KMS-11 (cell line): ENCODE measurements around the gene TASOR2.

Experiments used
- H2AFZ ChIP-seq: fragments of 200-600 bp; sonication (generic); 2 replicates; pipeline ENCODE4 v1.6.1; 2016; ENCODE audit warnings: antibody characterized with exemption, mixed run types, low read depth
- H3K27ac ChIP-seq: fragments of 200-600 bp; sonication (generic); 2 replicates; pipeline ENCODE4 v1.6.1; 2016; ENCODE audit warnings: mild to moderate bottlenecking, mixed run types
- H3K27me3 ChIP-seq: fragments of 200-600 bp; sonication (generic); 2 replicates; pipeline ENCODE4 v1.6.1; 2017; ENCODE audit warnings: mild to moderate bottlenecking, low read depth, mixed run types, moderate library complexity; ENCODE audit not compliant: insufficient read depth
- H3K36me3 ChIP-seq: fragments of 200-600 bp; sonication (generic); 2 replicates; pipeline ENCODE4 v1.6.1; 2017; ENCODE audit warnings: mild to moderate bottlenecking, mixed run types; ENCODE audit not compliant: insufficient read depth
- H3K4me1 ChIP-seq: fragments of 200-600 bp; sonication (generic); 2 replicates; pipeline ENCODE4 v1.6.1; 2016; ENCODE audit warnings: mild to moderate bottlenecking, low read depth, mixed run types; ENCODE audit not compliant: poor library complexity, severe bottlenecking
- H3K4me2 ChIP-seq: fragments of 200-600 bp; sonication (generic); 2 replicates; pipeline ENCODE4 v1.7.0; 2016; ENCODE audit warnings: mild to moderate bottlenecking, mixed run types
- H3K4me3 ChIP-seq: fragments of 200-600 bp; sonication (generic); IDR thresholded peaks from 2 replicates; pipeline ENCODE4 v1.6.1; 2017; ENCODE audit warnings: low read depth, low read length, mixed read lengths; ENCODE audit not compliant: insufficient read depth
- H3K79me2 ChIP-seq: fragments of 200-600 bp; sonication (generic); 2 replicates; pipeline ENCODE4 v1.6.1; 2016; ENCODE audit warnings: low read depth, mixed run types; ENCODE audit not compliant: insufficient read depth
- H3K9ac ChIP-seq: fragments of 200-600 bp; sonication (generic); 2 replicates; pipeline ENCODE4 v1.6.1; 2016; ENCODE audit warnings: mild to moderate bottlenecking, mixed run types
- H4K20me1 ChIP-seq: fragments of 200-600 bp; sonication (generic); 2 replicates; pipeline ENCODE4 v1.6.1; 2016; ENCODE audit warnings: mild to moderate bottlenecking, mixed run types; ENCODE audit not compliant: insufficient read depth
- TF ChIP-seq, protein P1 (sequence below): fragments of 200-600 bp; sonication (generic); conservative IDR thresholded peaks from 2 replicates; pipeline ENCODE4 v1.6.1; 2017; ENCODE audit warnings: low read depth, mild to moderate bottlenecking, antibody characterized with exemption, low read length, moderate library complexity, mixed read lengths

The TASOR2 gene

GRCh38 chr10:5708356-5708755 is 23.7 kb downstream of the TASOR2 start:
- H3K27me3 ChIP-seq = no peaks in the 10 kb centered on the region
- H3K4me3 ChIP-seq = no peak overlapping the region
- H4K20me1 ChIP-seq = peaks cover 38% of the 10 kb centered on the region
- H3K9ac ChIP-seq = no peak overlapping the region
- TF ChIP-seq, protein P1, sequence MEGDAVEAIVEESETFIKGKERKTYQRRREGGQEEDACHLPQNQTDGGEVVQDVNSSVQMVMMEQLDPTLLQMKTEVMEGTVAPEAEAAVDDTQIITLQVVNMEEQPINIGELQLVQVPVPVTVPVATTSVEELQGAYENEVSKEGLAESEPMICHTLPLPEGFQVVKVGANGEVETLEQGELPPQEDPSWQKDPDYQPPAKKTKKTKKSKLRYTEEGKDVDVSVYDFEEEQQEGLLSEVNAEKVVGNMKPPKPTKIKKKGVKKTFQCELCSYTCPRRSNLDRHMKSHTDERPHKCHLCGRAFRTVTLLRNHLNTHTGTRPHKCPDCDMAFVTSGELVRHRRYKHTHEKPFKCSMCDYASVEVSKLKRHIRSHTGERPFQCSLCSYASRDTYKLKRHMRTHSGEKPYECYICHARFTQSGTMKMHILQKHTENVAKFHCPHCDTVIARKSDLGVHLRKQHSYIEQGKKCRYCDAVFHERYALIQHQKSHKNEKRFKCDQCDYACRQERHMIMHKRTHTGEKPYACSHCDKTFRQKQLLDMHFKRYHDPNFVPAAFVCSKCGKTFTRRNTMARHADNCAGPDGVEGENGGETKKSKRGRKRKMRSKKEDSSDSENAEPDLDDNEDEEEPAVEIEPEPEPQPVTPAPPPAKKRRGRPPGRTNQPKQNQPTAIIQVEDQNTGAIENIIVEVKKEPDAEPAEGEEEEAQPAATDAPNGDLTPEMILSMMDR = no peak
- no peak overlapping the region for H2AFZ ChIP-seq
- H3K79me2 ChIP-seq = peaks cover 98% of the 10 kb centered on the region
- no peak overlapping the region for H3K4me2 ChIP-seq
- H3K4me1 ChIP-seq = peaks cover 28% of the 10 kb centered on the region
- no peak overlapping the region for H3K27ac ChIP-seq
- H3K36me3 ChIP-seq = no peaks in the 10 kb centered on the region

GRCh38 chr10:5709865-5710264 is 25.2 kb downstream of the TASOR2 start:
- no peak overlapping the region for H3K27ac ChIP-seq
- no peaks in the 10 kb centered on the region for H3K36me3 ChIP-seq
- no peaks in the 10 kb centered on the region for H3K27me3 ChIP-seq
- no peak overlapping the region for H2AFZ ChIP-seq
- TF ChIP-seq, protein P1 = no peak
- no peak overlapping the region for H3K4me3 ChIP-seq
- H3K4me1 ChIP-seq = peaks cover 17% of the 10 kb centered on the region
- no peak overlapping the region; the same call in 1 of the 2 replicates for H3K4me2 ChIP-seq
- peaks cover 93% of the 10 kb centered on the region for H3K79me2 ChIP-seq
- peaks cover 32% of the 10 kb centered on the region; the same call in 1 of the 2 replicates for H4K20me1 ChIP-seq
- H3K9ac ChIP-seq = no peak overlapping the region

DNA sequence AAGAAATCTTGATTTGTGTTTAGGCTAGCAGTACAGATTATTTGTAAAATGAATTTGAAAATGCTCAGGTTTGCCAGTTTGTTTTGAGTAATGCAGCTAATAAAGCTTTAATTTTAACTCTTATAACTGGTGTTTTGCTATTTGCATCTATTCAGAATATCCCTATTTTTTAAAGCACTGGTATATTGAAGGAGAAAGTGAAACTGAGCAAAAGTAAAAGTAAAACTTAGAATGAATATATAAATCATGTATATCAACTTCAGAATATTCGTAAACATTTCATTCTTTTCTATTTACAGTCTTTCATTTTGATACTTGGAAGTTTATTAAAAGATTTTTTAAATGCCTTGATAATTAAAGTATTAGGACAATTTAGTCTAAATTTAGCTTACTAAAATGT is 26.2 kb downstream of the TASOR2 start:
- peaks cover 91% of the 10 kb centered on the region for H3K79me2 ChIP-seq
- TF ChIP-seq, protein P1 = no peak
- H2AFZ ChIP-seq = no peak overlapping the region
- peak overlapping the region; percentile 31 for H3K4me2 ChIP-seq
- no peak overlapping the region for H3K27ac ChIP-seq
- H3K4me1 ChIP-seq = peaks cover 17% of the 10 kb centered on the region
- no peak overlapping the region for H3K4me3 ChIP-seq
- no peak overlapping the region for H3K9ac ChIP-seq
- H3K36me3 ChIP-seq = no peaks in the 10 kb centered on the region
- H3K27me3 ChIP-seq = no peaks in the 10 kb centered on the region
- peaks cover 27% of the 10 kb centered on the region; the same call in 1 of the 2 replicates for H4K20me1 ChIP-seq

DNA sequence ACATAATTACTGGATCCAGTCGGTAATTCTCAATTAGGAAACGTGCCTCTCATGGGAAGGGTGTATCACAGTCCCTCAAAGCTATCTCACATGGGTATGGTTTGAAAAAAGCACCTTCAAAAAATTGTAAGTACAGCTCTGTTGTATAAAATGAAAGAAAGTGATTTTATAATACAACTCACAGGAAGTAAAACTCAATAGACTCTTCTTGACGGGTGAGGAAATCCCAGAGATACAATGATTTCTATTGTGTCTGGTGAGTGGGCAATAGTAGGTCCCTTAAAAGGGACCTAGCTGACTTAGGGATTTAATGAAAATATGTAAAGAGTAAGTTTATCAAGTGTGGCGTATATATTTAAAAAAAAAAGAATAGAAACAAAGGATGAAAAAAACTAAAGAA is 27.0 kb downstream of the TASOR2 start:
- Histone ChIP-seq H3K4me2 (no peak overlapping the region), H3K79me2 (peaks cover 89% of the 10 kb centered on the region), H3K4me3 (no peak overlapping the region), H4K20me1 (peaks cover 27% of the 10 kb centered on the region; the same call in 1 of the 2 replicates), H3K27me3 (no peaks in the 10 kb centered on the region), H3K4me1 (peaks cover 17% of the 10 kb centered on the region), H3K36me3 (no peaks in the 10 kb centered on the region), H3K27ac (no peak overlapping the region), H2AFZ (no peak overlapping the region), H3K9ac (no peak overlapping the region)
- TF ChIP-seq, protein P1 = no peak
